GM18873 (cell line): ENCODE results near the gene CXCR1.
"Not testable (repeated sequence)": the region's sequence is repeated elsewhere in the genome, so short reads cannot be mapped to it uniquely, and the experiment has no call there.

Experiments used
- ATAC-seq: cut with Tn5 transposase; IDR thresholded peaks from one replicate; pipeline ENCODE4 v1.9.1; 2021; ENCODE audit warnings: mild to moderate bottlenecking, moderate library complexity, moderate number of reproducible peaks; ENCODE audit not compliant: unreplicated experiment, low FRiP score

Gene CXCR1

DNA sequence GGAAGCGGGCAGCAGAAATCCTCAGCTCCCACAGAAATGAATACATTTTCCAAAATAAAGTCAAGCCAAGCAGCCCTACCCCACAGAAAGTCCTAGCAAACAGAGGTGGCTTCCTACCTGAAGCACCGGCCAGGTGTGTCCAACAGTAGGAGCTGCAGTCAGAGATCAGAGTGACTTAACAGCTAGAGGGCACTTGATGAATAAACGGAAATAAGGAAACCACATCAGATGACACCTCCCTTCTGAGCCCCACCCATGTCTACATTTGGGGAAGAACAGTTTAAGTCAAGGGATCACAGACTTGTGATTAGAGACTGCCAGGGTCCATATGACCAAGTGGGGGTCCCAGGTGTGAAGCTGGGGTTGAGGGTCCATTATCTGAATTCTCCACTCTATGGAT lies at the start of gene CXCR1:
Gene CXCR1 (minus strand): TSS at position 172 of the 400 bp plus-strand sequence. CDS start 1,751 bp downstream, outside the sequence.
- ATAC-seq: no peak

DNA sequence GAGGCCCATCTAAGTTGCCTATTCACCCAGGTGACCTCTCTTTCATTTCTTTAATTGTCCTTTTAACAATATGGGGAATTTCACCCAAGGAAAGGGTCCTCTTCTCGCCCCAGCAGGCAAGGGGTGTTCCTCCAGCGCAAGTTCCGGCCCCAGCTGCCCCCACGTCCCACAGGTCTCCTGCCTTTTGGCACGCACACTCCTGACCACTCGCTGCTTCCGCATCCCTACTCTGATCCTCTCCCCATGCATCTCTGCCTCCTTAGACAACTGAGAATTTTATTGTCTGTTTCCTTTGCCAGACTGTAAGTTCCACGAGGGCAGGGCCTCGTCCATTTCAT lies 49.5 kb upstream of the CXCR1 start:
- ATAC-seq: no peak

DNA sequence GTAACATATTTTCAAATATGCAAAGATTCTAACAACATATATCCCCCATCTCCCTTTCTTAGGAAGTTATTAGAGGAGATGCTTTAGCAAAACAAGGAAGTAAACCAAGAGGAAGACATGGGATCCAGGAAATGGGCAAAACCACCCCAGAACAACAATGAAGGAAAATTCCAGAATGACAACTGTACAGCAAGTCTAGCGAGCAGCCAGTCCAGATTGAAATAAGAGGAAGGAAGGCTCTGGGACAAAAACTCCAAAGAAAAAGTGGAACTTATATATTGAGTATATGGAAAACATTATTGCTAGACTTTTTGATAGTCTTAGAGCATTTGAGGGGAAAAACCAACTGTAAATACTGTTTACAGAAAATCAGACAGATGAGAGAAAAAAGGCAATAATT lies 47.4 kb upstream of the CXCR1 start:
- no peak for ATAC-seq

DNA sequence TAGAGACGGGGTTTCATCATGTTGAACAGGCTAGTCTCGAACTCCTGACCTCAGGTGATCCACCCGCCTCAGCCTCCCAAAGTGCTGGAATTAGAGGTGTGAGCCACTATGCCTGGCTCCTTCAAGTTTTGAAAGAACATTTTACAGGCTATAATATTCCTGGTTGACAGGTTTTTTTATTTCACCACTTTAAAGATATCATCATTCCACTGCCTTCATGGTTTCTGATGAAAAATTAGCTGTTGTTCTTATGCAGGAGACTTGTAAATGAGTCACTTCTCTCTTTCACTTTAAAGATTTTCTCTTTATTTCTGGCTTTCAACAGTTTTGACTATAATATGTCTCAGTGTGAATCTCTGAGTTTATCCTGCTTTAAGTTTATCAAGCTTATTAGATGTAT lies 42.3 kb upstream of the CXCR1 start:
- no peak for ATAC-seq

DNA sequence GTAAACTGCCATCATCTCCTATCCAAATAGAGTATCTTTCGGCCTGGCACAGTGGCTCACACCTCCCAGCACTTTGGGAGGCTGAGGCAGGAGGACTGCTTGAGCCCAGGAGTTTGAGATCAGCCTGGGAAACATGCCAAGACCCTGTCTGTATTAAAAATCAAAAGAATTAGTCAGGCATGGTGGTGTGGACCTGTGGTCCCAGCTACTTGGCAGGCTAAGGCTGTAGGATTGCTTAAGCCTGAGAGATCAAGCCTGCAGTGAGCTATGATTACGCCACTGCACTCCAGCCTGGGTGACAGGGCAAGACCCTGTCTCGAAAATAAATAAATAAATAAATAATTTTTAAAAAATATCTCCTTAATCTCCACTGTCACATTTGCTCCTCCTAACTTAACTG lies 35.5 kb upstream of the CXCR1 start:
- ATAC-seq: no peak

DNA sequence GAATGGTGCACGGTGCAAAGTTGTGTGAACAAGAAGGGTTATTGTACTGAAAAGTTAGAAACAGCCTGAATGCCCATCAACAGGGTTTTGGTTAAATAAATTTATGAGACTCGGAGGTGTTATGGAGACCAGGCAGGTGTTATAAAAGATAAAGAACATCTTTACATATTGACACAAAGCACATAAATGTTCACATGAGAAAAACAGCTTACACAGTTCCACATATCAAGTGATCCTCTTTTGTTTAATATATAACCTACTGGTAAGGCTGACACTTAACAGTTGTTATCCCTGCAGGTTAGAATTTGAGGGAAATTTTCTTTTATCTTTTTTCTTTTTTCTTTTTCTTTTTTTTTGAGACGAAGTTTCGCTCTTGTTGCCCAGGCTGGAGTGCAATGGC lies 30.2 kb upstream of the CXCR1 start:
- ATAC-seq: no peak

DNA sequence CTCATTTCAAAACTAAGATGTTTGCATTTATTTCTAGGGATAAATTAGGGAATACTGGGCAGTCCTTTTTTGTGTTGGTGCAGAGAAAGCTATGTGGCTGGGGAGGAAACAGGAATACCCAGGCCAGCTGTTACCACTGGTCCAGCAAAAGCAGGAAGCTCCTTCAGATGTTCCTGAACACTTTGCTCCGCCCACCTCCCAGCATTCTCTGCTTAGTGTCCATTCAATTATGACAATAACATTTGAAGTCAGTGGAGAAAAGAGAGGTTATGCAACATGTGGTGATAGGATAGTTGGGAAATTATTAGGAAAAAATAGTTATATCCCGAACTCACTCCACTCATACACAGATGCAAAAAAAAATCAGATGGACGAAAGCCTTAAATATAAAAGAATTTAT lies 28.1 kb upstream of the CXCR1 start:
- ATAC-seq: no peak

DNA sequence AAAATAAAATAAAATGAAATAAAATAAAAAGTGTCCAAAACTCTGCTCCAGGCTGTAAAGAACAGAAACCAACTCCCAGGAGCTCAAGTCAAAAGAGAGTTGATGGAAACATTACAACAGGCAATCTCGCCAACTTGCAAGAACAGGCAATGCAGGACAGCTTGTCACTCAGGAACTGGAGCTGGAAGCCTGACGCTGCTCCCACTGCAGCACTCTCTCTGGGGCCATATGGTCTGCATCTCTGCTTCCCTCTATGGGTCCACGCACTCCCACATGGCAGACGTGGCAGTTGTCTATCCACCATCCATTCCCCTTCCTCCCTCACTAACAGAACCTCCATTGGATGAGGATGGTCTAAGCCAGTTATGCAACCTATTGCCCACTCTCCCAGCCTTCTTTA lies 26.9 kb upstream of the CXCR1 start:
- no peak for ATAC-seq

DNA sequence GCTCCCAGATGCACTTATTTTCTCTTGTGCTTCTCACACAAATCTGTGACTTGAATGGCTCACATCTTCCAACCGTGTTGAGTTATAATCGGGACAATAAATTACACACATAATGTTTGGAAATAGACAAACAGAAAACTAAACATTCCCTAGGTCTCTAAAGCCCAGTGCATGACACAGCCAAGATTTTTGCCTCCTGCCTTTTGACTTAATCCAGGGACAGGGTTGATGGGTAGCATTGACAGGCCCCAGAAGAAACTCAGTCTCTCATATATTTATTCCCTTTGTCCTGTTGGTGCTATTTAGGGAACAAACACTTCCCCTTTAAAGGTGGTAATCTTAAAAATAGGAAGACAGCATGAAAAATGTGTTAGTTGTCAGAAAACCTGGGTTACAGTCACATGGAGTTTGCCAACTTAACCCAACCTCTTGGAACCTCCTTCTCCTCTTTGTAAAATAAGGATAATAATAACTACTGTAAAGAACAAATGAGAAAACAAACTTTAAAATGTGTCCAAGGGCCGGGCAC lies 26.2 kb upstream of the CXCR1 start:
- ATAC-seq: no peak

DNA sequence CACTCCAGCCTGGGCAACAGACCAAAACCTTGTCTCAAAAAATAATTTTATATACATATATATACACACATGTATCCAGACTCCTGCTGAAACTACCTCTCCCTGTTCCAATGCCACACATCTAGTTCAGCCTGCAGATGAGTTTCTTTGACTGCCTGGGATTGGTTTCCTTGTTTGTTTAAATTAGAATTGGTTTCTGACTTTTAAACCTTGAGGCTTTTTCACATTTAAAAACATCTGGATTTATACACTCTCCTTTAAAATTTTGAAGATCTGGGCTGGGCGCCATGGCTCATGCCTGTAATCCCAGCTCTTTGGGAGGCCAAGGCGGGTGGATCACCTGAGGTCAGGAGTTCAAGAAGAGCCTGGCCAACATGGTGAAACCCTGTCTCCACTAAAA lies 21.8 kb upstream of the CXCR1 start:
- no peak for ATAC-seq

DNA sequence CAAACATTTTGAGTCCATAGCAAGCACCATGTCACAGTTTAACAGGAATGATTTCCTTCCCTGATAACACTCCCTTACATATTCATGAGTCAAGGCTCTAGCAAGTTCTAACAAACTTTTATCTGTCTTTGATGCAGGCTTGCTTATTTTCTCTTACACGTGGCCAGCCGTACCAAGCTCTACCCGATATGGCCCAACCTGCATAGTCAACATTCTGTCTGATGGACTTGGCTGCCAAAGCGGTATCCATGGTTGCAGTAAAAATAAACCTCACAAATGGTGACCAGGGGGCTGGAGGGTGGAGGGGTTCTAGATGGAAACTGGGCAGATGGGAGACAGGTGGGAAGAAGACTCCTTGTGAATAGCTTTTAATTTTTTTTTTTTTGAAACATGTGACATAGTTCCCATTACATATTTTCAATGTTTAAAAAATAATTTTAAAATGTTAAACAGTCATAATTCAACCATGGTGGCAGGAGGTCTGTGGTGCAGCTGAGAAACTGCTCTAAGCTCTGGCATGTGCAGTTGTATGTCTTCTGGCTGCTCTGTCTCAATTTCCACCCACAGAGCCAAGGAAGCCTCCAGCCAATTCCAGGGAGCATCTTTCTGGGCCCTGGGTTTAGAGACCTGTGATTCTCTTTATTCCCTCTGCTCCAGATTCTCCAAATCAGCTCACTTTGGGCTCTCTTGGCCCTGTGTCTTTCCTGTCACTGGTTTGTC lies 20.7 kb upstream of the CXCR1 start:
- ATAC-seq: no peak

DNA sequence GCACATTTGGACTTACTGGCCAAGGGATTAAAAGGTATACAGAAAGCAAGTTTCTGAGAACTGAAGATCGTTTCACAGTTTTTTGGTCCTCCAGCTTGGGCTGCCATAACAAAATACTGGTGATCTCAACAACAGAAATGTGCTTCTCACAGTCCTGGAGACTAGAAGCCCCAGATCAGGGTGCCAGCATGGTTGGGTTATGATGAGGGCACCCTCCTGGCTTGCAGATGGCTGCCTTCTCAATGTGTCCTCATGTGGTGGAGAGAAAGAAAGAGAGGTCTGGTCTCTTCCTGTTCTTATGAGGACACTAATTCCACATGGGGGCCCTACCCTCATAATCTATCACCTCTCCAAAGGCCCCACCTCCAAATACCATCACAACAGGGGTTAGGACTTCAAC lies 20.1 kb upstream of the CXCR1 start:
- ATAC-seq: no peak

DNA sequence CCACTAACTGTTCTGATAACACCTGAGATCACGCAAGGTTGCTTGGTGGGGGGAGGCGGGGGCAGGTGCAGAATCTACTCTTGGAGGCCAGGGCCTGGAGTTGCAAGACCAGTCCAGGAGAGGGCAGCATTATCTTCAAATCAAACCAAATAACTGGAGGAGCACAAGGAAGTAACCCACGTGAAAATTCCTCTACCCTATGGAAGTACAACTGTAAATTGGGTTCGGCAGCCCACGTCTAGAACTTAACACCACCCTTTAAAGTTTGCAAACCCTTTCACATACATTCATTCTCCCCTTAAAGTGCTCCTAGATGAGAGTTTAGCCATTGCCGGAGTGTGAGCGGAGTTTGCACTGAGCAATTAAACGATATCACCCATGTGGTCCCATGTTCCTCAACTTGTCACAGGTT lies 19.6 kb upstream of the CXCR1 start:
- no peak for ATAC-seq

DNA sequence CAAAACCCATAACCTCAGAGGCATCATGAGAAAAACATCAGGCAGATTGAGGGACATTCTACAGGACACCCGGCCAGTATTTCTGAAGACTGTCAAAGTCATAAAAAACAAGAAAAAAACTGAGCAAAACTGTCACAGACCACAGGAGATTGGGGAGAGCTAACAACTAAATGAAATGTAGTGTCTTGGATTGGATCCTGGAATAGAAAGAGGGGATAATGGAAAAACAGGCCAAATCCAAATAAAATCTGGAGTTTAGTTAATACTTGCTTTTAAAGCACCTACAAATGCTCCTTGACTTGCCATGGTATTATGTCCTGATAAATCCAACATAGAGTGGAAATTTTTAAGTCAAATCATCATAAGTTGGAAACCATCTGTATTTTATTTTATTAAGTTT lies 17.6 kb upstream of the CXCR1 start:
- ATAC-seq: no peak

DNA sequence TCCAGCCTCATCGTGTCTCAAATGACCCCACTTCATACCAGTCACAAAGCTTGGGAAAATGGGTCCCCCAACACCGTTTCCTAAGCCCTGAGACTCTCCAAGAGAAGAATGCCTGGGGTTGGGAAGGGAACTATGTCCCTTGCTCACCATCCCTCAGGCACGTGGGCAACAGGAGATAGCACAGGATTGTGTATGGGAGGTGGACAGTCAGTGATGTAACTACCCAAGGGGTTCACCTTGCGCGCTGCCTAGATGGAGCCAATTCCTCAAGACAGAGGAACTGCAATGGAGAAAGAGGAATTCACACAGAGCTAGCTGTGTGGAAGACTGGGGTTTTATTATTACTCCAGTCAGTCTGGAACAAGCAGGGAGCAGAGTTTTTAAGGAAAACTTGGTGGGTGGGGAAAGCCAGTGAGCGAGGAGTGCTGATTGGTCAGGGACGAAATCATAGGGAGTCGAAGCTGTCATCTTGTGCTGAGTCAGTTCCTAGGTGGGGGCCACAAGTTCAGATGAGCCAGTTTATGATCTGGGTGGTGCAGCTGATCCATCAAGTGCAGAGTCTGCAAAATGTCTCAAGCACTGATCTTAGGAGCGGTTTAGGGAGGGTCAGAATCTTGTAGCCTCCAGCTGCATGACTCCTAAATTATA lies 13.8 kb upstream of the CXCR1 start:
- no peak for ATAC-seq

DNA sequence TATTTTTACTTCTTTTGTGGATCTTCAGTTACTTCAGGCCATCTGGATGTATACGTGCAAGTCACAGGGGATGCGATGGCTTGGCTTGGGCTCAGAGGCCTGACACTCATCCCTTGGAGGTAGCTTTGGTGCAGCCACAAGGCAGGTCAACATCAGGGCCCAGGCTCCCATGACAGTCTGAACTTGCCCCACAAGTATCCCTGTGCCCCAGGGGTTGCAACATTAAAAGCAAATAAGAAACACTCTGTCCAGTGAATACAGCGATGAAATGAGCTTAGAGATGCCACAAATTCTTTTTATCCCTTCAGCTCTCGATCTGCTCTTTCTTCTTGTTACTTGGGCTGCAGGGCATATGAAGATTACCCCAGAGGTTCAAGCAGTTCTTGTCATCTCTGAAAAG lies 13.0 kb upstream of the CXCR1 start:
- ATAC-seq: no peak

DNA sequence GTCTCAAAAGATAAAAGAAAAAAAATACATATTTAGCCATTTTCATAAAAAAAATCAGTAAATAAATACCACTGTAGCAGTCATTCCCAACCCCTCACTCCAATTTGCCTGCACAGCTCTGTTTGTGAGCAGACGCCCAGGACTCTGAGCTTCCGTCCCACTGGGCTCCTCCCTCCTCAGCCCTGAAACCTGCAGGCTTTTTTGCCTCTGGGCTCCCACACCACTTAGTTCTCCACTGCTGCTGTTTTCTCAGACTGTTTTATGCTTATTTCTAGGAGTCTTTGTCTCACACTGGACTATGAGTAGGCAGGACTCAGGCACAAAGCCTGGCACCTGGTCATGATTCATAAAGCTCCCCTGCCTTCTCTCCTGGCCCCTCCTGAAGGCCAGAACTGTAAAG lies 6.1 kb upstream of the CXCR1 start:
- ATAC-seq: no peak

DNA sequence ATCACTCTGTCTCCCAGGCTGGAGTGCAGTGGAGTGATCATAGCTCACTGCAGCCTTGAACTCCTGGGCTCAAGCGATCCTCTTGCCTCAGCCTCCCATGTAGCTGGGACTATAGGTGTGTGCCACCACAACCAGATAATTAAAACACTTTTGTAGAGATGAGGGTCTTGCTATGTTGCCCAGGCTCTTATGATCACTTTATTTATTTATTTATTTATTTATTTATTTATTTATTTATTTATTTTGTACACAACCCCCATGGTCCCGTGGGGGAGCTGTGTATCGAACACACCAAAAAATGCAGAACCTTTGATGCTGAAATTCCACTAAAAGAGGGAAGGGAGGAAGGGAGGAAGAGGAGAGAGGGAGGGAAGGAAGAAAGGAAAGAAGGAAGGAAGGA lies 5.0 kb upstream of the CXCR1 start:
- ATAC-seq: not testable (repeated sequence)

DNA sequence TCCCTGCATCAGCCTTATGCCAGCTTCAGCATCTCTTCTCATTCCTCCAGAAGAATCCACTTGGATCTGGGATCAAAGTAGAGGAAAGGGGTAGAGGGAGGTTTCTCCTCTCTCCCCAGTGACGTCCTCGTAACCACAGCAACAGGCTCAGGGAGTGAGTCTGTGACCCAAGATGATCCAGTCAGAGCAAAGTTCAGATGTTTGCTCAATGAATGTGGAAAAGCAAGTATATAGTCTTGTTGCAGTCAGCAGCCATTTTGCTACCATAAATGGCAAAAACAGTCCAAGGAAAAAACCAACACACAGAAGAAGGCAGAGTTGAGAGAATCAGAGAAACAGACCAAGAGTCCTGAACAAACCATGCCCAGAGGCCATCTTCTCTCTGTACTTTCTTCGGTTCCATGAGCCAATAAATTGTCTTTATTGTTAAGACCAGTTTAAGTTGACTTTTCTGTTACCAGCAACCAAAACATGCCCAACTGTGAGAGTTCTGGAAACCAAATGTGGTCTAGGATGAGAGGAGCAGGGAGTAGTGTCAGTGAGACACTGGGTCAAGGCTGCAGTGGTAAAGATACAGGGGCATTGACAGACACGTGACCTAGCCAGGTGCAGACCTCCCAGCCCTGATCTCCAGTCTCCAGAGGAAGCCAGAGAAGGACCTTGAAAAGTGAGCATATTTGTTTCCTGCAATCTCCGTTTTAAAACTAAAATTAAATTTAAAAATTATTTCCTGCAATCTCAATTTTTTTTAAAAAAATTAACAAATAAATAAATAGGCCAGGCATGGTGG lies 3.2 kb upstream of the CXCR1 start:
- ATAC-seq: no peak

DNA sequence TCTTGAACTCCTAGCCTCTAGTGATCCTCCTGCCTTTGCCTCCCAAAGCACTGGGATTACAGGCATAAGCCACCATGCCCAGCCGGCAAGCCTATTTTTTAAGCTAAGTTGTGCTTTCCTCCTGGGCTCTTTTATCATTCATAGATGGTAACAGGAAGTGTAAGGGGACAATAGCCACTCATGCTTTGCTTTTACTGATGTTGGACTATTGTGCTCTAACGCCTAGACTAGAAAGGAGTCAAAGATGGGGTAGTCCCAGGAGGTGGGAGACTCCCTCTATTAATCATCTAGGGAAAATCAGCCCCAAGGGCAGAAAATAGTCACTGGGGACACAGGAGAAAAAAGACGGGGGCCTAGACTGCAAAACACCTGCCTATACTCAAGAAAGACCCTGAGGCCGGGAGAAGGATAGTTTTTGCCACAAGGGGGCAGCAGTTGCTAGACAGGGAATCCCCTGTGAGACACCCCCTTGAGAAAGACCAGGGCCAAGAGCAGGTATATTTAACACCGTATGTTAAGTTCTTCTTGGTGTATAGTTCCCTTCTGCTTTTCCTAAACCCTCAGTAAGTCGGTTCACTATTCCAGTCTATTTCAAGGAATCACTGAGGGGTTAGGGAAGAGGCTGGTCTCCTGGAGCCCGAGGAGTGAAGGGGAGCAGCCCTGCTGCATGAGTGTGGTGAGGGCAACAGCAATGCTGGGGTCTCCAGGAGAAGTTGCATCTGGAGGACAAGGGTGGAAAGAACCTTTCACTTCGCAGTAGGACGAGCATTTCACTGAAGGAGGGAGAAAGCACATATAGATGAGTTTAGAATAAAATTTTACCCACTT lies 2.1 kb upstream of the CXCR1 start:
- ATAC-seq: no peak

DNA sequence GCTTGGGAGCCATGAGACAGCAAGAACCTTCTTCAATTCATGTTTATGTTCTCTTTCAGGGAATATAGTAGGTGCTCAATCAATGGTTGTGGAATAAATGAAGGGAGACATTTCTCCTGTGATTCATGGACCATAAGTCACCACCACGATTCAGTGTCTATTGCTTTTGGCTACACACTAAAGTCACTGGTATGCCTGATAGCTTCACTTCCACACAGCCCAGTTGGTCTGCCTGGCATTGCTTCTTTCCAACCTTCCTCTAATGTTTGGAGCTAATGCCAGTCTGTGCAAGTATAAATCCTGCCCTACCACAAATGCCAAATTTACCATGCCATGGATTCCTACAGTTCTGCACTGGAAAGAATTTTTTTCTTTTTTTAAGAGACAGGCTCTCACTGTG lies 1.3 kb upstream of the CXCR1 start:
- ATAC-seq: no peak
